ENCODE results near the gene RBM19. TPM values are rescaled to one million over a fixed set of nuclear protein-coding genes. Genes with fewer than 3 reads are reported as not detected.

Gene RBM19
- total RNA-seq, 1 experiment from 2014 or later: 35.7 TPM

DNA sequence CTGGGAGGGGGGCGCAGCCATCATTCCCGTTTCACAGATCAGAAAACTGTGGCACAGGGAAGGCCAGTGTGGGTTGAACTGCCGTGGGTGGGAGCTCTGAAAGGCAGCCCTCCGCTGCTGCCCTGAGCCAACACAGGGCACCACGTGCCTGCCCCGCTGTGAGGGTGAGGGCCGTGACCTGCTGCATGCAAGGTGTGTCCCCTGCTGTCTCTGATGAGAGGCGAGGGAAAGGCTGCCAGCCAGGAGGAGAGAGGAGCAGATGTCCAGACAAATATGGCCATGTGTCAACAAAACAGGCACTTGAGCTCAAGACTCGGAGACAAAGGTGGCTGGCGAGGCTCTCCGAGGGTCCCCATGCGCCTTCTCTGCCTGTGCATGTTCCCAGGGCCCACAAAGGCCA lies 108.8 kb downstream of the RBM19 start:
- H3K4me1 Mint-ChIP-seq (ENCODE audit: low read depth, unreplicated experiment): no peaks in the 10 kb centered on the region
- H3K4me1 ChIP-seq: no peaks in the 10 kb centered on the region
- no peak overlapping the region for H3K4me3 ChIP-seq (ENCODE audit: low read depth, low read length)
- intact Hi-C loops (cut with micrococcal nuclease; ENCODE audit: unreplicated experiment): no loop called here
- H3K36me3 Mint-ChIP-seq (ENCODE audit: insufficient read depth, unreplicated experiment): no peaks in the 10 kb centered on the region
- H3K9me3 ChIP-seq: no peaks in the 10 kb centered on the region
- H3K27ac Mint-ChIP-seq (ENCODE audit: unreplicated experiment): no peak overlapping the region
- no TSS peak for BruUV-seq (replicated peaks)
- TF ChIP-seq, protein P1, sequence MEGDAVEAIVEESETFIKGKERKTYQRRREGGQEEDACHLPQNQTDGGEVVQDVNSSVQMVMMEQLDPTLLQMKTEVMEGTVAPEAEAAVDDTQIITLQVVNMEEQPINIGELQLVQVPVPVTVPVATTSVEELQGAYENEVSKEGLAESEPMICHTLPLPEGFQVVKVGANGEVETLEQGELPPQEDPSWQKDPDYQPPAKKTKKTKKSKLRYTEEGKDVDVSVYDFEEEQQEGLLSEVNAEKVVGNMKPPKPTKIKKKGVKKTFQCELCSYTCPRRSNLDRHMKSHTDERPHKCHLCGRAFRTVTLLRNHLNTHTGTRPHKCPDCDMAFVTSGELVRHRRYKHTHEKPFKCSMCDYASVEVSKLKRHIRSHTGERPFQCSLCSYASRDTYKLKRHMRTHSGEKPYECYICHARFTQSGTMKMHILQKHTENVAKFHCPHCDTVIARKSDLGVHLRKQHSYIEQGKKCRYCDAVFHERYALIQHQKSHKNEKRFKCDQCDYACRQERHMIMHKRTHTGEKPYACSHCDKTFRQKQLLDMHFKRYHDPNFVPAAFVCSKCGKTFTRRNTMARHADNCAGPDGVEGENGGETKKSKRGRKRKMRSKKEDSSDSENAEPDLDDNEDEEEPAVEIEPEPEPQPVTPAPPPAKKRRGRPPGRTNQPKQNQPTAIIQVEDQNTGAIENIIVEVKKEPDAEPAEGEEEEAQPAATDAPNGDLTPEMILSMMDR (IDR thresholded peaks at IDR 0.05; ENCODE audit: insufficient read depth in 1 of 2, low read depth in 1 of 2, low read length in 1 of 2, severe bottlenecking in 1 of 2, unreplicated experiment in 1 of 2): no peak
- H3K27me3 ChIP-seq (replicated peaks; ENCODE audit: control insufficient read depth, insufficient read depth, low read length): no peaks in the 10 kb centered on the region
- CTCF ChIA-PET: no interaction called here
- no peak for DNase-seq
- no peaks in the 10 kb centered on the region for H3K27me3 Mint-ChIP-seq (ENCODE audit: insufficient read depth, unreplicated experiment)
- no peaks in the 10 kb centered on the region for H3K9me3 Mint-ChIP-seq (ENCODE audit: unreplicated experiment)
- POLR2A ChIA-PET: no interaction called here
- H3K36me3 ChIP-seq (ENCODE audit: control insufficient read depth, insufficient read depth, low read length): peaks cover 1% of the 10 kb centered on the region; the same call in 1 of the 2 replicates
- H3K4me3 Mint-ChIP-seq (ENCODE audit: unreplicated experiment): no peak overlapping the region

GRCh38 chr12:113855998-113856397 lies 110.1 kb downstream of the RBM19 start:
- no peaks in the 10 kb centered on the region for H3K4me1 Mint-ChIP-seq (ENCODE audit: low read depth, unreplicated experiment)
- BruUV-seq (replicated peaks): no TSS peak
- peaks cover 1% of the 10 kb centered on the region; the same call in 1 of the 2 replicates for H3K36me3 ChIP-seq (ENCODE audit: control insufficient read depth, insufficient read depth, low read length)
- no peaks in the 10 kb centered on the region for H3K9me3 ChIP-seq
- ChIA-PET POLR2A (no interaction called here), CTCF (interaction anchor here (0.6 kb wide), 1 partner anchor 28 kb away, joined by 4 read pairs; no protein-coding TSS in a partner anchor)
- no peak overlapping the region for H3K4me3 Mint-ChIP-seq (ENCODE audit: unreplicated experiment)
- no peaks in the 10 kb centered on the region for H3K4me1 ChIP-seq
- TF ChIP-seq, protein P1 (IDR thresholded peaks at IDR 0.05; ENCODE audit: insufficient read depth in 1 of 2, low read depth in 1 of 2, low read length in 1 of 2, severe bottlenecking in 1 of 2, unreplicated experiment in 1 of 2): no peak
- H3K27ac Mint-ChIP-seq (ENCODE audit: unreplicated experiment): no peak overlapping the region
- H3K4me3 ChIP-seq (ENCODE audit: low read depth, low read length): no peak overlapping the region
- H3K27me3 ChIP-seq (replicated peaks; ENCODE audit: control insufficient read depth, insufficient read depth, low read length): no peaks in the 10 kb centered on the region
- intact Hi-C loops (cut with micrococcal nuclease; ENCODE audit: unreplicated experiment): no loop called here
- no peak for DNase-seq
- no peaks in the 10 kb centered on the region for H3K9me3 Mint-ChIP-seq (ENCODE audit: unreplicated experiment)
- H3K36me3 Mint-ChIP-seq (ENCODE audit: insufficient read depth, unreplicated experiment): no peaks in the 10 kb centered on the region
- H3K27me3 Mint-ChIP-seq (ENCODE audit: insufficient read depth, unreplicated experiment): no peaks in the 10 kb centered on the region

GRCh38 chr12:113854385-113855142 lies 111.6 kb downstream of the RBM19 start:
- Mint-ChIP-seq H3K27me3 (ENCODE audit: insufficient read depth, unreplicated experiment) (no peaks in the 10 kb centered on the region), H3K4me1 (ENCODE audit: low read depth, unreplicated experiment) (no peaks in the 10 kb centered on the region), H3K9me3 (ENCODE audit: unreplicated experiment) (no peaks in the 10 kb centered on the region), H3K36me3 (ENCODE audit: insufficient read depth, unreplicated experiment) (no peaks in the 10 kb centered on the region), H3K27ac (ENCODE audit: unreplicated experiment) (no peak overlapping the region), H3K4me3 (ENCODE audit: unreplicated experiment) (no peak overlapping the region)
- Histone ChIP-seq H3K9me3 (no peaks in the 10 kb centered on the region), H3K4me1 (no peaks in the 10 kb centered on the region), H3K27me3 (replicated peaks; ENCODE audit: control insufficient read depth, insufficient read depth, low read length) (no peaks in the 10 kb centered on the region), H3K4me3 (ENCODE audit: low read depth, low read length) (no peak overlapping the region), H3K36me3 (ENCODE audit: control insufficient read depth, insufficient read depth, low read length) (peaks cover 1% of the 10 kb centered on the region; the same call in 1 of the 2 replicates)
- TF ChIP-seq, protein P1 (IDR thresholded peaks at IDR 0.05; ENCODE audit: insufficient read depth in 1 of 2, low read depth in 1 of 2, low read length in 1 of 2, severe bottlenecking in 1 of 2, unreplicated experiment in 1 of 2): no peak
- no peak for DNase-seq
- POLR2A ChIA-PET: no interaction called here
- CTCF ChIA-PET: no interaction called here
- intact Hi-C loops (cut with micrococcal nuclease; ENCODE audit: unreplicated experiment): no loop called here
- no TSS peak for BruUV-seq (replicated peaks)

All from Caco-2 (cell line).